ENCODE measurements around the gene SLC25A45.

GRCh38 chr11:65403607-65404121 lies 21.2 kb upstream of the SLC25A45 start:
- no peak for TF ChIP-seq CTCF (IDR thresholded peaks at IDR 0.05)
- TF ChIP-seq POLR2A (IDR thresholded peaks at IDR 0.05), result no peak
